HG03196 (cell line): Measurements from ENCODE around the gene LSAMP.
"Not testable (repeated sequence)": the region's sequence is repeated elsewhere in the genome, so short reads cannot be mapped to it uniquely, and the experiment has no call there.

Source experiments
- ATAC-seq: cut with Tn5 transposase; IDR thresholded peaks from one replicate; pipeline ENCODE4 v1.9.1; 2021; ENCODE audit not compliant: unreplicated experiment

Gene LSAMP

GRCh38 chr3:116246406-116246980, 198.8 kb downstream of the LSAMP start:
- ATAC-seq: no peak

GRCh38 chr3:116242825-116243224, 202.5 kb downstream of the LSAMP start:
- ATAC-seq: no peak

GRCh38 chr3:116241677-116242076, 203.6 kb downstream of the LSAMP start:
- no peak for ATAC-seq

- no peak for ATAC-seq
Observed at GRCh38 chr3:116240261-116240660, 205.0 kb downstream of the LSAMP start.

GRCh38 chr3:116238846-116239565, 206.3 kb downstream of the LSAMP start:
- ATAC-seq: no peak

GRCh38 chr3:116233711-116234357, 211.5 kb downstream of the LSAMP start:
- no peak for ATAC-seq

- ATAC-seq: no peak
Observed at GRCh38 chr3:116230431-116231020, 214.8 kb downstream of the LSAMP start.

- ATAC-seq: no peak
Observed at GRCh38 chr3:116226266-116226665, 219.0 kb downstream of the LSAMP start.

- no peak for ATAC-seq
Observed at GRCh38 chr3:116216761-116217160, 228.5 kb downstream of the LSAMP start.

GRCh38 chr3:116211901-116212300, 233.4 kb downstream of the LSAMP start:
- no peak for ATAC-seq

- not testable (repeated sequence) for ATAC-seq
Observed at GRCh38 chr3:116208830-116209229, 236.5 kb downstream of the LSAMP start.

GRCh38 chr3:116200956-116201690, 244.2 kb downstream of the LSAMP start:
- no peak for ATAC-seq

- ATAC-seq: no peak
Observed at GRCh38 chr3:116199063-116199462, 246.2 kb downstream of the LSAMP start.

GRCh38 chr3:116198087-116198486, 247.2 kb downstream of the LSAMP start:
- no peak for ATAC-seq

- ATAC-seq: no peak
Observed at GRCh38 chr3:116192464-116192863, 252.8 kb downstream of the LSAMP start.

GRCh38 chr3:116191409-116191808, 253.9 kb downstream of the LSAMP start:
- no peak for ATAC-seq

- no peak for ATAC-seq
Observed at GRCh38 chr3:116190095-116190494, 255.2 kb downstream of the LSAMP start.

GRCh38 chr3:116188231-116188785, 257.0 kb downstream of the LSAMP start:
- ATAC-seq: no peak

- no peak for ATAC-seq
Observed at GRCh38 chr3:116186049-116186448, 259.2 kb downstream of the LSAMP start.

- ATAC-seq: no peak
Observed at GRCh38 chr3:116181159-116181558, 264.1 kb downstream of the LSAMP start.

- no peak for ATAC-seq
Observed at GRCh38 chr3:116179091-116179490, 266.2 kb downstream of the LSAMP start.
